IMR-90 (cell line): ENCODE measurements around the gene SRC.

ENCODE experiments used
- BHLHE40 ChIP-seq: fragments of 150-350 bp; IDR thresholded peaks from 2 replicates; pipeline ENCODE4 v1.6.1; 2016; ENCODE audit warnings: mild to moderate bottlenecking, low read depth, low read length
- CEBPB ChIP-seq: IDR thresholded peaks from 2 replicates; pipeline ENCODE4 v1.6.1; 2012; ENCODE audit warnings: low read depth, low read length, improper control_type of control experiment
- CHD1 ChIP-seq: IDR thresholded peaks from 2 replicates; pipeline ENCODE4 v1.6.1; 2012; ENCODE audit warnings: low read depth, low read length, improper control_type of control experiment
- CTCF ChIP-seq: conservative IDR thresholded peaks from 2 replicates; pipeline ENCODE4 v1.5.1; 2012; ENCODE audit warnings: mild to moderate bottlenecking, low read depth, low read length, improper control_type of control experiment
- FOS ChIP-seq: fragments of 150-350 bp; IDR thresholded peaks from 2 replicates; pipeline ENCODE4 v1.6.1; 2016; ENCODE audit warnings: low read depth, low read length
- MAZ ChIP-seq: IDR thresholded peaks from 2 replicates; pipeline ENCODE4 v1.6.1; 2012; ENCODE audit warnings: low read depth, mild to moderate bottlenecking, low read length, improper control_type of control experiment, moderate library complexity, borderline replicate concordance
- MXI1 ChIP-seq: IDR thresholded peaks from 2 replicates; pipeline ENCODE4 v1.6.1; 2012; ENCODE audit warnings: low read depth, mild to moderate bottlenecking, low read length, moderate library complexity, borderline replicate concordance
- POLR2A ChIP-seq: IDR thresholded peaks from 2 replicates; pipeline ENCODE4 v1.6.1; 2012; ENCODE audit warnings: mild to moderate bottlenecking, low read depth, low read length
- RAD21 ChIP-seq: IDR thresholded peaks from 2 replicates; pipeline ENCODE4 v1.6.1; 2012; ENCODE audit warnings: low read length, improper control_type of control experiment
- RFX5 ChIP-seq: IDR thresholded peaks from 2 replicates; pipeline ENCODE4 v1.8.0; 2012; ENCODE audit warnings: low read depth, mild to moderate bottlenecking, low read length, moderate library complexity
- SMC3 ChIP-seq: fragments of 150-350 bp; IDR thresholded peaks from 2 replicates; pipeline ENCODE4 v1.6.1; 2016; ENCODE audit warnings: low read depth, mild to moderate bottlenecking, antibody characterized with exemption, low read length, moderate library complexity
- USF2 ChIP-seq: fragments of 150-350 bp; IDR thresholded peaks from 2 replicates; pipeline ENCODE4 v1.6.1; 2017; ENCODE audit warnings: mild to moderate bottlenecking, antibody characterized with exemption, low read length, low read depth
- TF ChIP-seq, protein P1 (sequence below): fragments of 150-350 bp; IDR thresholded peaks from 2 replicates; pipeline ENCODE4 v1.6.1; 2016; ENCODE audit warnings: low read depth, mild to moderate bottlenecking, low read length, moderate library complexity, borderline replicate concordance

GRCh38 chr20:37317994-37318640, 27.8 kb upstream of the SRC start:
- TF ChIP-seq CTCF (no peak), POLR2A (no peak), MXI1 (no peak), RAD21 (no peak), BHLHE40 (no peak), RFX5 (no peak), SMC3 (no peak), FOS (no peak), CHD1 (no peak), USF2 (no peak), MAZ (no peak), CEBPB (no peak)
- TF ChIP-seq, protein P1, sequence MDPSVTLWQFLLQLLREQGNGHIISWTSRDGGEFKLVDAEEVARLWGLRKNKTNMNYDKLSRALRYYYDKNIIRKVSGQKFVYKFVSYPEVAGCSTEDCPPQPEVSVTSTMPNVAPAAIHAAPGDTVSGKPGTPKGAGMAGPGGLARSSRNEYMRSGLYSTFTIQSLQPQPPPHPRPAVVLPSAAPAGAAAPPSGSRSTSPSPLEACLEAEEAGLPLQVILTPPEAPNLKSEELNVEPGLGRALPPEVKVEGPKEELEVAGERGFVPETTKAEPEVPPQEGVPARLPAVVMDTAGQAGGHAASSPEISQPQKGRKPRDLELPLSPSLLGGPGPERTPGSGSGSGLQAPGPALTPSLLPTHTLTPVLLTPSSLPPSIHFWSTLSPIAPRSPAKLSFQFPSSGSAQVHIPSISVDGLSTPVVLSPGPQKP, result no peak
